ENCODE data around the gene RASA3. TPM values are rescaled to one million over a fixed set of nuclear protein-coding genes. Genes with fewer than 3 reads are reported as not detected.

The RASA3 gene
- total and polyA plus RNA-seq, 9 of the 15 experiments (the other 6 are each of a cell fraction or from before 2014, with no cell fraction given) = 0.72 to 25.3 (median 14.4) TPM

DNA sequence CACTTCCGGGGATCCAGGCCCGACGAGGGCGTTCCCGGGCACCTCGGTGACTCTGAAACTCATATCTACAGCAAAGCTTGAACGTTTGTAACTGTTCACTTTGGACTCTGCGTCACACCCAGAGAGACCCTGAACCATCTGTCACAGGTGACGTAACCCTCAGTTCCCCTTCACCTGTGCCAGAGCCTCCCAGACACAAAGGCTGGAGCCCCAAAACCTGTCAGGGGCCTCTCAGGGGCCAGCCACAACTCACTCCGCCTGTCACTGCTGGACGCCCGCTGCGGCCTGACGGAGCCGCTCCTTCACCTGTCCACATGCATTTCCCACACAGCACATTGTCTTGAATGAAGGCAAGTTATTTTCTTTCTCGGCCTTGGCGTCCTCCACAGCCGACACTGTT, 8.0 kb downstream of the RASA3 start (continued):
- TF ChIP-seq SMARCE1 (IDR thresholded peaks at IDR 0.05) = no peak
- TF ChIP-seq, protein P1, sequence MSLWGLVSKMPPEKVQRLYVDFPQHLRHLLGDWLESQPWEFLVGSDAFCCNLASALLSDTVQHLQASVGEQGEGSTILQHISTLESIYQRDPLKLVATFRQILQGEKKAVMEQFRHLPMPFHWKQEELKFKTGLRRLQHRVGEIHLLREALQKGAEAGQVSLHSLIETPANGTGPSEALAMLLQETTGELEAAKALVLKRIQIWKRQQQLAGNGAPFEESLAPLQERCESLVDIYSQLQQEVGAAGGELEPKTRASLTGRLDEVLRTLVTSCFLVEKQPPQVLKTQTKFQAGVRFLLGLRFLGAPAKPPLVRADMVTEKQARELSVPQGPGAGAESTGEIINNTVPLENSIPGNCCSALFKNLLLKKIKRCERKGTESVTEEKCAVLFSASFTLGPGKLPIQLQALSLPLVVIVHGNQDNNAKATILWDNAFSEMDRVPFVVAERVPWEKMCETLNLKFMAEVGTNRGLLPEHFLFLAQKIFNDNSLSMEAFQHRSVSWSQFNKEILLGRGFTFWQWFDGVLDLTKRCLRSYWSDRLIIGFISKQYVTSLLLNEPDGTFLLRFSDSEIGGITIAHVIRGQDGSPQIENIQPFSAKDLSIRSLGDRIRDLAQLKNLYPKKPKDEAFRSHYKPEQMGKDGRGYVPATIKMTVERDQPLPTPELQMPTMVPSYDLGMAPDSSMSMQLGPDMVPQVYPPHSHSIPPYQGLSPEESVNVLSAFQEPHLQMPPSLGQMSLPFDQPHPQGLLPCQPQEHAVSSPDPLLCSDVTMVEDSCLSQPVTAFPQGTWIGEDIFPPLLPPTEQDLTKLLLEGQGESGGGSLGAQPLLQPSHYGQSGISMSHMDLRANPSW (CRISPR knock-in tag; IDR thresholded peaks at IDR 0.05) = no peak

DNA sequence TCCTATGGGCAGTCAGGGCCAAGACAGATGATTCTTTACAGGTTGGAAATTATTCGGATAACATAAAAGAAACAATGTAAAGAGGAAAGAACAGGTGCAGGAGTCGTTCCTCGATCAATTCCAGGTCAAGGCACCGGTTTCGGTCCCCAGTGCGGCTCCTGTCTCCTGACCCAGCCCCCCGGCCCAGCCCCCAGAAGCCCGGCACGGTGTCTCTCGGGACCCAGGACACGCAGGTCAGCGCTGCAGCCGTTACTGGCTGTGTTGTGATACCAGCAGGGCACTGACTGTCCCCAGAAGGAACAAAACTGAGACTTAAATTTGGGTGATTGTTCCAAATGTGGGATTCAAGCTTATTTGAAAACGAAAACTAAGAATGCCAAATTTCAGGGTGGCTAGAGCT, 8.5 kb downstream of the RASA3 start:
- BruUV-seq (replicated peaks) = no TSS peak
- no peak for DNase-seq (ENCODE audit: extremely low read depth in 1 of 4, low spot score in 3 of 4)
- FAIRE-seq = no peak
- intact Hi-C loops (cut with micrococcal nuclease) = no loop called here
- Histone ChIP-seq H3K4me3 (no peak overlapping the region), H3K79me2 (ENCODE audit: control insufficient read depth, insufficient read depth, low read length) (peaks cover 81% of the 10 kb centered on the region), H4K20me1 (replicated peaks; ENCODE audit: control insufficient read depth, insufficient read depth, low read length) (0 out of 2 replicates have a peak, but pooled peaks cover 4% of the 10 kb centered on the region), H2AFZ (ENCODE audit: low read depth, low read length) (no peak overlapping the region), H3K9me3 (replicated peaks; ENCODE audit: control insufficient read depth, insufficient read depth, low read depth, low read length) (no peaks in the 10 kb centered on the region), H3K36me3 (ENCODE audit: control insufficient read depth, insufficient read depth, low read length) (no peaks in the 10 kb centered on the region), H3K4me1 (replicated peaks in 1 of 2; ENCODE audit: control insufficient read depth in 2 of 2, insufficient read depth in 2 of 2, low read length in 2 of 2) (peaks cover 26 to 75% of the 10 kb centered on the region in 2 experiments), H3K9ac (ENCODE audit: insufficient read depth in 1 of 2, low read depth in 2 of 2, low read length in 2 of 2) (no peak overlapping the region), H3K9me1 (ENCODE audit: control insufficient read depth, insufficient read depth, low read length) (no peaks in the 10 kb centered on the region), H3K27me3 (ENCODE audit: control insufficient read depth in 2 of 2, insufficient read depth in 2 of 2, low read length in 2 of 2) (no peaks in the 10 kb centered on the region), H3K27ac (ENCODE audit: extremely low read depth, low read depth, low read length) (no peak overlapping the region), H3K4me2 (ENCODE audit: insufficient read depth, low read length) (no peak overlapping the region)
- in situ Hi-C loops (cut with MboI) = no loop called here
- no peak for ATAC-seq
- CTCF ChIA-PET (ENCODE audit: low intra/inter-chr PET ratio) = no interaction called here
- WGBS (ENCODE audit: insufficient coverage, low coverage, missing lambda C conversion rate) = 86% methylated on average over 13 of the region's 14 CpGs
- POLR2A ChIA-PET = interaction anchor here (0.7 kb wide), 1 partner anchor 9 kb away, joined by 4 read pairs; no protein-coding TSS in a partner anchor
- TF ChIP-seq DIDO1 (tag; IDR thresholded peaks at IDR 0.05; ENCODE audit: low read depth) = no peak
- no peak for TF ChIP-seq THRAP3 (IDR thresholded peaks at IDR 0.05; ENCODE audit: borderline replicate concordance)
- TF ChIP-seq, protein P2, sequence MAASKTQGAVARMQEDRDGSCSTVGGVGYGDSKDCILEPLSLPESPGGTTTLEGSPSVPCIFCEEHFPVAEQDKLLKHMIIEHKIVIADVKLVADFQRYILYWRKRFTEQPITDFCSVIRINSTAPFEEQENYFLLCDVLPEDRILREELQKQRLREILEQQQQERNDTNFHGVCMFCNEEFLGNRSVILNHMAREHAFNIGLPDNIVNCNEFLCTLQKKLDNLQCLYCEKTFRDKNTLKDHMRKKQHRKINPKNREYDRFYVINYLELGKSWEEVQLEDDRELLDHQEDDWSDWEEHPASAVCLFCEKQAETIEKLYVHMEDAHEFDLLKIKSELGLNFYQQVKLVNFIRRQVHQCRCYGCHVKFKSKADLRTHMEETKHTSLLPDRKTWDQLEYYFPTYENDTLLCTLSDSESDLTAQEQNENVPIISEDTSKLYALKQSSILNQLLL (CRISPR knock-in tag; IDR thresholded peaks at IDR 0.05; ENCODE audit: borderline replicate concordance) = no peak
- TF ChIP-seq, protein P3, sequence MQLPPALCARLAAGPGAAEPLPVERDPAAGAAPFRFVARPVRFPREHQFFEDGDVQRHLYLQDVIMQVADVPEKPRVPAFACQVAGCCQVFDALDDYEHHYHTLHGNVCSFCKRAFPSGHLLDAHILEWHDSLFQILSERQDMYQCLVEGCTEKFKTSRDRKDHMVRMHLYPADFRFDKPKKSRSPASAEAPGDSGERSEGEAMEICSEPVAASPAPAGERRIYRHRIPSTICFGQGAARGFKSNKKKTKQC (CRISPR knock-in tag; IDR thresholded peaks at IDR 0.05) = no peak
- TF ChIP-seq ETV6 (IDR thresholded peaks at IDR 0.05; ENCODE audit: borderline replicate concordance in 1 of 2, low read depth in 2 of 2, low read length in 1 of 2) = no peak
- TF ChIP-seq ETV6 (CRISPR knock-in tag; IDR thresholded peaks at IDR 0.05; ENCODE audit: borderline replicate concordance) = no peak
- TF ChIP-seq ZNF785 (CRISPR knock-in tag; IDR thresholded peaks at IDR 0.05) = no peak
- no peak for TF ChIP-seq NR2F6 (CRISPR knock-in tag; IDR thresholded peaks at IDR 0.05)
- TF ChIP-seq CHCHD3 (CRISPR knock-in tag; IDR thresholded peaks at IDR 0.05) = no peak
- TF ChIP-seq ZSCAN32 (CRISPR knock-in tag; IDR thresholded peaks at IDR 0.05) = no peak
- TF ChIP-seq, protein P4, sequence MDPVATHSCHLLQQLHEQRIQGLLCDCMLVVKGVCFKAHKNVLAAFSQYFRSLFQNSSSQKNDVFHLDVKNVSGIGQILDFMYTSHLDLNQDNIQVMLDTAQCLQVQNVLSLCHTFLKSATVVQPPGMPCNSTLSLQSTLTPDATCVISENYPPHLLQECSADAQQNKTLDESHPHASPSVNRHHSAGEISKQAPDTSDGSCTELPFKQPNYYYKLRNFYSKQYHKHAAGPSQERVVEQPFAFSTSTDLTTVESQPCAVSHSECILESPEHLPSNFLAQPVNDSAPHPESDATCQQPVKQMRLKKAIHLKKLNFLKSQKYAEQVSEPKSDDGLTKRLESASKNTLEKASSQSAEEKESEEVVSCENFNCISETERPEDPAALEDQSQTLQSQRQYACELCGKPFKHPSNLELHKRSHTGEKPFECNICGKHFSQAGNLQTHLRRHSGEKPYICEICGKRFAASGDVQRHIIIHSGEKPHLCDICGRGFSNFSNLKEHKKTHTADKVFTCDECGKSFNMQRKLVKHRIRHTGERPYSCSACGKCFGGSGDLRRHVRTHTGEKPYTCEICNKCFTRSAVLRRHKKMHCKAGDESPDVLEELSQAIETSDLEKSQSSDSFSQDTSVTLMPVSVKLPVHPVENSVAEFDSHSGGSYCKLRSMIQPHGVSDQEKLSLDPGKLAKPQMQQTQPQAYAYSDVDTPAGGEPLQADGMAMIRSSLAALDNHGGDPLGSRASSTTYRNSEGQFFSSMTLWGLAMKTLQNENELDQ (CRISPR knock-in tag; IDR thresholded peaks at IDR 0.05; ENCODE audit: borderline replicate concordance) = no peak
- TF ChIP-seq ZNF124 (CRISPR knock-in tag; IDR thresholded peaks at IDR 0.05) = no peak
- no peak for TF ChIP-seq FOXJ2 (tag; IDR thresholded peaks at IDR 0.05)

Data from K562 (cell line).